ENCODE data around the gene PNPLA5. TPM values are rescaled to one million over a fixed set of nuclear protein-coding genes. Genes with fewer than 3 reads are reported as not detected.

Gene PNPLA5
- total RNA-seq, 1 experiment from 2014 or later: 5.3 TPM

- Mint-ChIP-seq H3K9me3 (no peaks in the 10 kb centered on the region), H3K36me3 (peaks cover 2% of the 10 kb centered on the region; the same call in 1 of the 2 replicates), H3K27ac (no peak overlapping the region), H3K27me3 (ENCODE audit: low read depth) (no peaks in the 10 kb centered on the region), H3K4me3 (no peak overlapping the region), H3K4me1 (peaks cover 6% of the 10 kb centered on the region)
- no peak for ATAC-seq
- no peak for DNase-seq (ENCODE audit: low spot score)
- CTCF ChIA-PET: interaction anchor here (1.3 to 1.9 kb wide), 3 partner anchors 11 to 51 kb away, joined by 3 to 8 read pairs (median 6); no protein-coding TSS in a partner anchor
- no peak for TF ChIP-seq SMAD4 (CRISPR knock-in tag; IDR thresholded peaks at IDR 0.05)
- TF ChIP-seq JUN (CRISPR knock-in tag; IDR thresholded peaks at IDR 0.05): no peak
- no peak for TF ChIP-seq MYBL2 (CRISPR knock-in tag; IDR thresholded peaks at IDR 0.05)
- no peak for TF ChIP-seq EMX1 (CRISPR knock-in tag; IDR thresholded peaks at IDR 0.05)
- TF ChIP-seq ZNF423 (CRISPR knock-in tag; IDR thresholded peaks at IDR 0.05): no peak
- TF ChIP-seq ERG (CRISPR knock-in tag; IDR thresholded peaks at IDR 0.05): no peak
- no peak for TF ChIP-seq FOXP4 (CRISPR knock-in tag; IDR thresholded peaks at IDR 0.05)
- no peak for TF ChIP-seq ZBTB21 (CRISPR knock-in tag; IDR thresholded peaks at IDR 0.05; ENCODE audit: borderline replicate concordance)
- TF ChIP-seq RORB (CRISPR knock-in tag; IDR thresholded peaks at IDR 0.05): no peak
- no peak for TF ChIP-seq MAX (CRISPR knock-in tag; IDR thresholded peaks at IDR 0.05)
- no peak for TF ChIP-seq AR (CRISPR knock-in tag; IDR thresholded peaks at IDR 0.05)
- TF ChIP-seq TEAD1 (CRISPR knock-in tag; IDR thresholded peaks at IDR 0.05): no peak
- TF ChIP-seq GTF2I (CRISPR knock-in tag; conservative IDR thresholded peaks at IDR 0.05): no peak
- TF ChIP-seq NR3C1 (CRISPR knock-in tag; conservative IDR thresholded peaks at IDR 0.05; ENCODE audit: low read depth): no peak
- TF ChIP-seq ZNF121 (CRISPR knock-in tag; IDR thresholded peaks at IDR 0.05): no peak
- no peak for TF ChIP-seq ATF1 (CRISPR knock-in tag; IDR thresholded peaks at IDR 0.05)
- TF ChIP-seq ZSCAN18 (CRISPR knock-in tag; IDR thresholded peaks at IDR 0.05): no peak
- POLR2A ChIA-PET: interaction anchor here (0.6 kb wide), 2 partner anchors 12 to 37 kb away, joined by 3 to 5 read pairs; no protein-coding TSS in a partner anchor
Observed at GRCh38 chr22:43833286-43834240, 58.2 kb downstream of the PNPLA5 start.
